GM21737 (cell line): ENCODE data around the gene CERS1.

Experiments
- ATAC-seq: cut with Tn5 transposase; IDR thresholded peaks from one replicate; pipeline ENCODE4 v1.9.1; 2021; ENCODE audit warnings: mild to moderate bottlenecking, moderate library complexity; ENCODE audit not compliant: unreplicated experiment

CERS1 gene

GRCh38 chr19:18899624-18900560 is 3.9 kb upstream of the CERS1 start:
- ATAC-seq = no peak

DNA sequence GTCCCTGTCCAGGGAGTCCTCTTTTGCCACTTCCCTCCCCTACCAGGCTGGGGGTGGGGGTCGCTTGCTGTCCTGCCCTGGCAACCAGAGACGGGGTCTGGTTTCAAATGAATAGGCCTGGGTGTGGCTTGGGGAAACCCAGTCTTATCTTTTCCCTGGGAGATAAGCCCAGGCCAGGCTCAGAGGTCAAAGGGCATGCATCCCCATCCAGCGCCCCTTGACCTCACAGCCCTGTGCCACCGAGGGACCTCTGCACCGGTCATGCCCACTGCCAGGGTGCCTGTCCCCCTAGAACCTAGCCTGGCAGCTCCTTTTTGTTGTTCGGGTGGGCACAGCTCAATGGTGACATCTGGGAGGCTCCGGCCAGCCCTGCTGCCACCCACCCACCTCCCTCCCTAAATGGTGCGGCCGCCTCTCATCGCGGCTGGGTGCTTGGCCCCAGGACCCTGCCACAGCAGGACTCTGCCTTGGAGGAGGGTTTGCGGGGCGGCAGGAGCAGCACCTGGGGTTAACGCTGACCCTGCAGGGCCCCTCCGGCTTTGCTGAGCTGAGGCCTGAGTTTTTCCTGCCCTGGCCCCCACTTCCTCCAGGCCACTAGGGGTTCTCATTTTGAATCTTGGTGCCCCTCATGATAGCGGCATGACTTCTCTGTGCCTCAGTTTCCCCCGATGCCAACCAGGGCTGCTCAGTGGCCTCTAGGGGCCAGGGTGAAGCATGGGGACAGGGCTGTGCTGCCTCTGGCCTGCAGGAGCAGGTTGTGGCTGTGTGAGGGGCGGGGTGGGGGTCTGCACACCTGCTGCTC is 2.9 kb upstream of the CERS1 start:
- ATAC-seq = no peak

- no peak for ATAC-seq
Measured at GRCh38 chr19:18898081-18898606, 2.2 kb upstream of the CERS1 start.

GRCh38 chr19:18897094-18898029 is 1.4 kb upstream of the CERS1 start:
- no peak for ATAC-seq

GRCh38 chr19:18896421-18896841 is 473 bp upstream of the CERS1 start:
- ATAC-seq = no peak

DNA sequence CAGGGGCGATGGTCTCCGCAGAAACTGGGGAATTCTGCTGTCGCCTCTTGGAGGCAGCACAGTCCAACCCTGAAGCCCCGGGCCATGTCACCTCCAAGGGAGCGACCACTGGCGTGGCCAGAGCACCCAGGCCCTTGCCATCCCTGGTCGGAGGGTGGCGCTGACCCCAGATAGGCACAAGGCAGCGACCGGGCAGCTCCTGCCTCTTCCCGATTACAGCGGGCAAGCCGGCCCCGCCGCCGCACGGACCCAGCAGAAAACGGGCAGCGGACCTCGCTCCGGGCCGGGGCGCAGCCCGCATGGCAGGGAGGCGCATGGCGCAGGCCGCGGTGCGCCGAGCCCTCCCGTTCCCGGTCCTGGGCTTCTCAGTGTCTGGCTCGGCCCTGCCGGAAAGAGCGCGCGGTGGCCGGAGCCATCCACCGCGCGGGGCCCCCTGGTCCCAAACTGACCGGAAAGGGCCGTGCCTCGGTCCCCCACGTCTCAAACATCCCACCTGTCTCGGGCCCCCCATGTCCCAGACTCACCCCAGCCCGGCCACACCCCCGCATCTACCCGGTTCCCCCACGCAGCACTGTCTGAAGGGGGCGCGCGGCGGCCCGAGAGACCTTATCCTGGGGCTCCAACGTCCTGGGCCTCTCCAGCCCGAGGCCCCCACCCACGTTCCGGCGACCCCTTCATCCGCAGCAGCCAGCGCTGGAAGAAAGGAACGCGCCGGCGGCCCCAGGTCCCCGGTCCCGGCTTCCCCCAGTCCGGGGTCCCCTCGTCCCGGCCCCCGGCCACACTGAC is 727 bp downstream of the CERS1 start:
- no peak for ATAC-seq

- no peak for ATAC-seq
Measured at GRCh38 chr19:18894254-18895037, 1.5 kb downstream of the CERS1 start.

DNA sequence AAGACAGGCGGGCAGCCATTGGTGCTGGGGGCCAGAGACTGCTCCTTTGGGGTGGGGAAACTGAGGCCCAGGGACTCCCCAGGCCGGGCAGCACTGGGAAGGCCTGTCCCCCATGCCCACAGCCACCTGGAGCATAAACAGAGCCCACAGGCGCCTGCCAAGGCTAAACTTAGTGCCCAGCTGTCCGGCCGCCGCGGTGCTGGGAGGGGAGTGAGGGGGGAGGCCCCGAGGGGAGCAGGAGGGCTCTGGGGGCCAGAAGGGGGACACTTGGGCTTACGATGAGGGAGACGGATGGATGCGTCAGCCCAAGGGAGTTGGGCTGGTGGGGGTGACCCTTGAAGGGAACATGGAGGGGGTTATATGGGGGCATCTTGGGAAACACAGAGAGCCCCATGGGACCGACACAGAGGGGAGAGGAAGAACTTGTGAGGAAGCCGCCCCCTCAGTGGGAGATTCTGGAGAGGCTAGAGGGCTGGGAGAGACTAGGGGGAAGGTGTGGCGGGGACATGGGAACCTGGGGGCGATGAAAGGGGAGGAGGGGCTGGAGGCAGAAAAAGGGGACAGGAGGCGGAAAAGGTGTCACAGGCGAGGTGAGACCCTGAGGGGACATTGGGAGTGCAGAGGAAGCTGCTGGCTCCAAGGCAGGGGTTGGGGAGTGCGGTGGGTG is 2.2 kb downstream of the CERS1 start:
- no peak for ATAC-seq

DNA sequence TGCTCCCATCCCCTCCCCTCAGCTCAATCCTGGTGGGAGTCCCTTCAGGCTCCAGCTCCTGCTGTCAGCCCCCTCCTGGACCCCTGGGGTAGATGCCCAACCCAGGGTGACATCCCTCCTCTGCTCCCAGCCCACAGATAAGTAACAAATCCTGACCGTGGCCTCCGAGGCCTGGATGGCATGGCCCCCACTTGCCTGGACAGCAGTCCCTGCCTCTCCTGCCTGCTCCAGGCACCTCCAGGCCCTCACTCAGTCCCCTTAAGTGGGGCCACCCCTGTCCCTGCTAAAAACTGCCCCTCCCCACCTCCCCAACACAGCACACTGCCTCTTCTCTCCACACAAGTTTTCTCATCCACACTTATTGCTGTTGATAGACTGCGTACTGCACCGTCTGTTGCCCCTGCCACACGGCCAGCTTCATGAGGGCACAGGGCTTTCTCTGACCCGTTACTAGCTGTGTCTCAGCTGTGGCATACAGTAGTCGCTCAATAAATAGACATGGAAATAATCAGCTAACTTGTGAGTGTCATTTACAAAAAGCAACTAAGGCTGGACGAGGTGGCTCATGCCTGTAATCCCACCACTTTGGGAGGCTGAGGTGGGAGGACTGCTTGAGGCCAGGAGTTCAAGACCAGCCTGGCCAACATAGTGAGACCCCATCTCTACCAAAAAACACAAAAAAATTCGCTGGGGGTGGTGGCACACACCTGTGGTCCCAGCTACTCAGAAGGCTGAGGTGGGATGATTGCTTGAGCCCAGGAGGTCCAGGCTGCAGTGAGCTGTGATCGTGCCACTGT is 5.8 kb downstream of the CERS1 start:
- ATAC-seq = no peak

- no peak for ATAC-seq
Measured at GRCh38 chr19:18886972-18887371, 9.0 kb downstream of the CERS1 start.

DNA sequence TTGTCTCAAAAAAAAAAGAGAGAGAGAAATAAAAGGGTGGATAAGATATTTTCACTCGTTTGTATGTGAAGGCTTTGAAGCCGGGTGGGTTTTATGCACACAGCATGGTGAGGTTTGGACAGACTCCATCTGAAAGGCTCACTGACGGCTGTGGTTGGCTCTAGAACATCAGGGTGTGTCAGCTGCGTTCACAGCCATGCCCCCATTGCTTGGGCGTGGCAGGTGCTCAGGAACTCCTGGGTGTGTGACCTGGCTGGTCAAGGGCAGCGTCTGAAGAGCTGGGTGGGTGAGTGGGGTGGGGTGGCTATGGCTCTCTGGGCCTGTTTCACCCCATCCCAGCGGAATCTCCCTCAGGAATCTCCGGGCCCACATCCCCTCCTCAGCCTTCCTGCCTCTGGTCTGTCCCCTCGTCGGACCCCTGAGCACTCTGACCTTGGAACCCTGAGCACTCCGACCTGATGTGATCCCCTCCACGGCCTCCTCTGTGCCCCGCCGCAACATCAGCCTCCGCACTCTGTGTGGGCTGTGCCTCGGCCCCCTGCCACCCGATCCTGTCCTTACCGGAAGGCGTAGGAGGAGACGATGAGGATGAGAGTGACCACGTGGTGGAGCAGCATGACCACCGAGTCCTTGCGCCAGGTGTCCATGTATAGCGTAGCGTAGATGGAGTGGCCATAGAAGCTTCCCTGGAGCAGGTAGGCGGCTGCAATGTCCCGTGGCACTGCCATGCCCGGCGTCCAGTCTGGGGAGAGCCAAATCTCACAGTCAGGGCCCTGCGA is 12.2 kb downstream of the CERS1 start:
- no peak for ATAC-seq

DNA sequence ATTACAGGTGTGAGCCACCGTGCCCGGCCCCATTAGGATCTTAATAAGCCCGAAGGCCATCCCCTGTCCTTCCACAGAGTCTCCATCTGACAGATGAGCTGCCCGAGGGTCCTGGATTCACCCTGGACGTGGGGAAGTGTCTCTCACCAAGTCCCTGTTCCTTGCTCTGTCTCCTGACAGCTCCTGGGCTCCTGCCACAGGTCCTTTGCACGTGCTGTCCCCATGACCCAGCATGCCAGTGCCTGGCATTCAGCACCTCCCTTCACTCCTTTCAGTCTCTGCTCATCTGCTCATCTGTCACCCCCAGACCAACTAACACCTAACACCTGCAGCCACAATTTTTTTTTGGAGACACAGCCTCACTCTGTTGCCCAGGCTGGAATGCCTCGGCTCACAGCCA is 14.5 kb downstream of the CERS1 start:
- no peak for ATAC-seq

DNA sequence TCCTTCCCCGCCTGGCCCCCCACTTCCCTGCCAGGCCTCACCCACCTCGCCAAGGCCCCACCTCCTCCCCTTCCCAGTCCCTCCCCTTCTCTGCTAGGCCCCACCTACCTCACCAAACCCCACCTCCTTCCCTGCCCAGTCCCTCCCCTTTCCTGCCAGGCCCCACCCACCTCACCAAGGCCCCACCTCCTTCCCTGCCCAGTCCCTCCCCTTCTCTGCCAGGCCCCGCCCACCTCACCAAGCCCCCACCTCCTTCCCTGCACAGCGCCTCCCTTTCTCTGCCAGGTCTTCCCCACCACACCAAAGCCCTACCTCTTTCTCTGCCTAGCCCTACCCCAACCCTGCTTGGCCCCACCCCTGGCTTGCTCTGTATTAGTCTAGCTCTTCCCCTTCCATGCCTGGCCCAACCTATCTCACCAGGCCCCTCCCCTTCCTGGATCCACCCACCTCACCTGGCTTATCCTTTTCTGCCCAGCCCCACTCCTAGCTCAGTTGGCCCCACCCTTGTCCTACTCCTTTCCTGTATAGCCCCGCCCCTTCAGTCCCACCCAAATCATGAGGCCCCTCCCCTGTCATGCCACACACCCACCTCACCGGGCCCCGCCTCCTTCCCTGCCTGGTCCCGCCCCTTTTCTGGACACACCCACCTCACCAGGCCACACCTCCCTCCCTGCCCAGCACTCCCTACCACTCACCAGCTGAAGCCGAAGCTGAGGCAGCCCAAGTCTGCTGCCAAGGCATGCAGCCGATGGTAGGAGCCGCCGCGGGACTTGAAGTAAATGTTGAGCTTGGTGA is 16.2 kb downstream of the CERS1 start:
- ATAC-seq = no peak

GRCh38 chr19:18878858-18879578 is 16.9 kb downstream of the CERS1 start:
- ATAC-seq = no peak

GRCh38 chr19:18878058-18878797 is 17.7 kb downstream of the CERS1 start:
- no peak for ATAC-seq
